GM21737 (cell line): ENCODE measurements around the gene ANKFN1.

ENCODE experiments used
- ATAC-seq: cut with Tn5 transposase; IDR thresholded peaks from one replicate; pipeline ENCODE4 v1.9.1; 2021; ENCODE audit warnings: mild to moderate bottlenecking, moderate library complexity; ENCODE audit not compliant: unreplicated experiment

ANKFN1 gene

DNA sequence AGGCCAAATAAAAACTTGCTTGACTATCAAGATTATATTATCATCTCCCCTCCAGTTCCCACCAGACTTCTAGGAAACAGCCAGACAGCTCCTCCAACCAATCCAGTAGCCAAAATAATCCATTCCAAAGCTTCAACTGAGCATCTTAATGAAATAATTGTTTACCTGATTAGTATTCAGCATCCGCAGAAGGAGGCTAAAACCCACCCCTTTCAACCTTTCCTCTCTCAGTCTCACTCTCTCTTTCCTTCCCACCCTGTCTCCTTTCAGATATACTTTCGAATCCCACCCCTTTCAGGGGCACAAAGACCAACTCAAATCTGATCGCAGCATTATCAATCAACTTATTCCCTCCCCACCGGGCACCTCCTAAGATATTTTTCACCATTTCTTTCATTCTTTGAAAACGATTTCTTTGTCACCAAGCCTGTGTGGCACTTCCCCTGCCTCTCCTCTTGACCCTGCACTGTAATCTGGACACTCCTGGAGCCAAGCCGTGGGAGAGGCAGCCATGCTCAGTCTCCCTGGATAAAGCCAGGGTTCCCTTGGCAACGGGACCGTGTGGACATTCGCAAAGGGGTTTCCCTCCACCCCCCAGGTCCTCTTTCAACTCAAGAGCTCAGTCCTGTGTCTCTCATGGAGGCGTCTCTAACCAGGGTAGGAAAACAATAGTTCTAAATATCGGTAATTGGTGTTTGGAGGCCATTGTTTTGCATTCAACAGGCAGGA is at the start of gene ANKFN1:
Gene ANKFN1, plus strand, starts transcription at position 602 of the 729 bp plus-strand sequence. CDS start 59,193 bp downstream, outside the sequence.
- no peak for ATAC-seq

DNA sequence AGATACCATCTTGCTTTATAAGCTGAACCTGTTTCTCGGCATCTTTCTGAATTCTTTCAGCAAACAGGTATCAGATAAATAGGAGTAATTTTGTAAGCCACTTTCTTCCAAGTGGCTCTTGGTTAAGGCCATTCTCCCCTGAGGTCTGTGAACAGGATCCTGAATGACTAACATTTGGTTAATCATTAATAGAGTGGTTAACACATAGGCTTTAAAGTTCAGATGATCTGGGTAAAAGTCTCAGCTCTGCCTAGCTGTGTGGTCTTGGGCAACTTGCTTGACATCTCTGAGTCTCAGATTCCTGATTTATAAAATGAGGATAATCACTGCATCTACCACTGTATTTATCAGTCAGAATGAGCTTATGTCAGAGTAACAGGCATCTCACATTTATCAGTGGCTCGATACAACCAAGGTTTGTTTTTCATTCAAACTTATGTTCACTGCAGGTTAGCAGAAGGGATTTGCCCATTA is 44.4 kb upstream of the ANKFN1 start:
- peak; percentile 54 for ATAC-seq

DNA sequence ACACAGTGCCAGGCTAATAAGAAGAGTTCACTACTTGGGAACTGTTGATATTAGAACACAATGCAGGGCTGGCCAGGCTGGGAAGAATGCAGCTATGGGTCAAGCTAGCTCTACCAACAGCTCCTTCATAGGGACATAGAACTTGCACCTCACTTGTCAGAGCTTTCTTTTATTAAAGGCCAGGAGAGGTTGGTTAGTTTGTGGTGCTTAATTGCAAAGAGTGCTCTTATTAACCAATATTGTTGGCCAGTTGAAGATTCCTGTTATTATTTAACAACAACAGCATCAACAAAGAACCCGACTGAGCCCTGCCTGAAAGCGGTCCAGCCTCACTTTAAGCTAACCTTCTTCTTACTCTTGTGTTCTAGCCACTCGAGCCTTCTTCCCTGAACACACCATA is 43.4 kb upstream of the ANKFN1 start:
- ATAC-seq, result no peak

DNA sequence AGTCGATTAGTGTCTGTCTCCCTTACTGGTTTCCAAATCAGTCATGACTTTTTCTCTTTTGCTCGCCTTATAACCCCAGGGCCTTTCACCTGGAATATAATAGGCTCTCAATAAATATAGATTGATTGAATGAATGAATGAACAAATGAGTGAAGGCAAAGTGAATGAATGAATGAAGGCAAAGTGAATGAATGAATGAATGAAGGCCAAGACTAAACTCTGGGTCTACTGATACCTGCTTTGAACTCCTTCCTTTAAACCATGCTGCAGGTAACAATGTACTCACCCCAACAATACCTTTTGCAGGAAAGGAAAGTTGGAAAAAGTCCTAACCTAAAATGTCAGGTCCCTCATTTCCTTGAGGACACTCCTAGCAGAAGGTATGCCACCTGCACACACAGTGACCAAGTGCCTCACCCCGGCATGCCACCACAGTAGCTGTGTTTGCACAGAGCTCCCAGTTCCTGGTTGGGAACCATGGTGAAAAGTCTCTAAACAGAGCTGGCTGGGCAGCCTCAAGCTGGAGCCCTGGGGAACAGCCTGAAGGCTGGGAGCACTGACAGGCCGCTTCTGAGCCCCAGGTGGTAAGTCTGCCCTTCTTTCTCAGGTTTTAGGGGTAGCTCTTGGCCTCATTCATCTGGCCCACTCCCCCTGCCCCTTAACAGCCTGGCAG is 42.7 kb upstream of the ANKFN1 start:
- ATAC-seq, result no peak

DNA sequence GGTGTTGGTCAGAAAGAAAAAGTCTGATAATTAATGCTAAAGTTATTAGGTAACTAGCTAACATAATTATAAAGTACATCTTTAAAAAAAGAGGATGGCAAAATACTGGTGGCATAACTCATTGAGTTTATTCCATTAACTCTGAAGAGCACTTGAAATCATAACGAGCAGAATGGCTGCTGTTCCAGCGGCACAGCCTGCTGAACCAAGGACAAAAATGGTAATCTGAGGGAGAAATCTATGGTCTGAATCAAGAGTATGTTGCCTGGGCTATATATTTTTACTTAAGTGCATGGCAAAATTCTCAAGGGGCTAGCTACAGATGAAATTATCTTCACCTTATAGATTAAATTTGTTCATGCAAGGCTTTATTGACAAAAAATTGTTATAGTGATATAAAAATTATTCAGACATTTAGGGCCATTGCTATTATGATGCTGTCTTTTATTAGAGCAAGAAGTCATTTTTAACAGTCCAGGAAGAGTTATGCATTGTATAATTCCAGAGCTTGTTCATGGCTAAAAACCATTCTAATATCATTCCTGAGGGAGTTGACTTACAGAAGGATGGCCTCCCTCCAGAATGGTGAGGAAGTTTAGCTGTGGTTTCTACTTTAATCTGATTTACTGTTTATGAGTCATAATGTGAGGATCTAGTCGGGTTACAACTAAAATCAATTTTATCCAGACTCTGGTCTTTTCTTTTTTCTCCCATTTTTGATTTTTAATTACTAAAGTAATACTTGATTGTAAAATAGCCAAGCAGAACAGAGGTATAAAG is 41.4 kb upstream of the ANKFN1 start:
- no peak for ATAC-seq

DNA sequence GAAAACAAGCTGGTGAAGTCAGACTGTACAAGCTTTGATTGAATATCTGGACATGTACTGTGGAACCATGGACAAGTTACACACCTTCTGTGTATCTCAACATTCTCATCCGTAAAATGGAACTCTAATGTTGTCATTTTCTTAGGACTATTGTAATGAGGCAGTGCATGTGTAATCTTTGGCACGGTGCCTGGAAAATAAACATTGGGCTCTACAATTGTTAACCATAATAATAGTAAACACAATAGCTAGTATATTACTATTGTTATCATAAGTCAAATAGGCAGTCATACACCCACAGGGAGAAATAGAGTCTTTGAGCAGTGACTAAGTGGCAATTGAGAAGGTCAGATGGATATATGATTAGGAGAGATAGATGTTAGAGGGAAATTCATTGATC is 39.8 kb upstream of the ANKFN1 start:
- no peak for ATAC-seq

DNA sequence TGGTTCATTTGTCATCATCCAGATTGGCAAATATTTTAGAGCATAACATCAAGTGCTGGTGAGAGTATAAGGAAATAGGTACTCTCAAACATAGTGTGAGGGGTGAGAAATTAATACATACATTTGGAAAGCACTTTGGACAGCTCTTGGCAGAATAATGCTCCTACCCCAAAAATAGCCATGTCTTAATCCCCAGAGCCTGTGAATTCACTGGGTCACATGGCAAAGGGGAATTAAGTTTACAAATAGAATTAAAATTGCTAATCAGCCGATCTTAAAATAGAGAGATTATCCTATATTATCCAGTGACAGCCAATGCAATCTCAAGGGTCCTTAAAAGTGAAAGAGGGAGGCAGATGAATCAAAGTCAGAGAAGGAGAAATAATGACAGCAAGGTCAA is 38.8 kb upstream of the ANKFN1 start:
- no peak for ATAC-seq

DNA sequence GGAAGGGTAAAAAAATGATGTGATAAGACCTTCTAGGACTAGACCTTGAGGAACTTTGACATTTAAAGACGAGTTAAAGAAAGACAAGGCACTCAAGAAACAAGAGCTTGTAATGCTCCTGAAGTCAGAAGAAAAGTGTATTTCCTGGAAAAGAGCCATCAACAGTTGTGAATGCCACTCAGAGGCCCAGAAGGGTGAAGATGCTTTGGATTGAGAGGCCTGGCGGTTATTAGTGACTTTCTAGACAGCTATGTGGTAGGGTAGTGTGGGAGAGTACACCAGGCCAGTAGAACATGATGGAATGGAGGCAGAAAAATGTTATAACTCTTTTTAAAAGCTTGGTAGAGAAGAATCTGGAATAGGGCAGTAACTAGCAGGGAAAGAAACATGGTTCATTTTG is 34.1 kb upstream of the ANKFN1 start:
- no peak for ATAC-seq

- no peak for ATAC-seq
Measured at GRCh38 chr17:56119936-56120335, 33.3 kb upstream of the ANKFN1 start.

GRCh38 chr17:56121191-56122051 is 31.9 kb upstream of the ANKFN1 start:
- ATAC-seq, result no peak

- no peak for ATAC-seq
Measured at GRCh38 chr17:56125830-56126819, 27.1 kb upstream of the ANKFN1 start.

DNA sequence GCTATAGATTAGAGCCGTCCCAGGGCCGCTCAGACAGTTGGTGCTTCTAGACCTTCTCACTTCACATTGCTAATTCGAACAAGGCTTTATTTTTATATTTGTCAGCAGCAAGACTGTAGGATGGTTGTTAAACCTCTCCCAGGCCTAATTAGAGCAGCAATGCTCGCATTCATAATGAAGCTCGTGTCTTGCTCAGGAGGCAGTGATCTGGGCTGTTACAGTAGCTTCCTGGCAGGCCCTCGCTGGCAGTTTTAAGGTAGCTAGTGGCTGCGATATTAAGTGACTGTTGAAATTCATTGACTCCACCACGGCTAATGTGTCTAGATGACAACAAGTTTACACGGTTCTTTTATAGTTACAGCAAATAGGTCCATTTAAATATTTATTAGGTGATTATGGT is 23.2 kb upstream of the ANKFN1 start:
- ATAC-seq, result no peak

- ATAC-seq, result no peak
Measured at GRCh38 chr17:56130631-56131030, 22.6 kb upstream of the ANKFN1 start.

DNA sequence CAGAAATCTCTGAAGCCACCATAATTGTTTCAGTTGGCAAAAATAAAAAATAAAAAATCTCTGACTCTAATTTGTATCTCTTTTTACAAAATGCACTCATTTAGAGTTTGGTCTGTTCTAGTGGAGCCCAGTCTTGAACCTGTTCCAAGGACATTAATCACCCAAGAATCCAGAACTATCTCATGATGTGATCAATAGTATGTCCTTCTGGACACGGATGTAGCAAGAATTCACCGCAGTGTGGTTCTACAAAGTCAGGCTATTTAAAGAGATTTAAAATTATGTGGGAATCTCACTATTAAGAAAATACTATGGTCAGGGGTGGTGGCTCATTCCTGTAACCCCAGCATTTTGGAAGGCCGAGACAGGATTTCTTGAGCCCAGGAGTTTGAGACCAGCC is 21.8 kb upstream of the ANKFN1 start:
- no peak for ATAC-seq

DNA sequence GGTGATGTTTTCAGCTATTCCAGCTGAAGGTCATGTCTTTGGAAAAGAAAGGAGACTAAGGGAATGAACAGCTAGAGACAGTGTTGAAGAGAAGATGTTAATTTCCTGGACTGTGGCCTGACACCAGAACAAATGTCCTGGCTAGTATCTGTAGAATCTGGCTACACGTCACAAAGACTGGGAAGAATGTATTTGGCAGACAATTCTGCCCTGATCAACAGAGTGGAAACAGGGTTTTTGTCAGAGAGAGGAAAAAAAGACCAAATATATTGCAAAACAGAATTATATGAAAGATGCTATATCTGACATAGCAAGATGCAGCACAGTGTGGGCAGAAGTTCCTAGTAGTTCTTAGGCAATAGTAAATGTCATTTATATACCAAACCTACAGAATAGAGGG is 17.0 kb upstream of the ANKFN1 start:
- no peak for ATAC-seq

- ATAC-seq, result no peak
Measured at GRCh38 chr17:56141046-56141839, 12.0 kb upstream of the ANKFN1 start.

GRCh38 chr17:56142325-56142724 is 10.9 kb upstream of the ANKFN1 start:
- ATAC-seq, result no peak

- no peak for ATAC-seq
Measured at GRCh38 chr17:56142781-56143180, 10.5 kb upstream of the ANKFN1 start.

DNA sequence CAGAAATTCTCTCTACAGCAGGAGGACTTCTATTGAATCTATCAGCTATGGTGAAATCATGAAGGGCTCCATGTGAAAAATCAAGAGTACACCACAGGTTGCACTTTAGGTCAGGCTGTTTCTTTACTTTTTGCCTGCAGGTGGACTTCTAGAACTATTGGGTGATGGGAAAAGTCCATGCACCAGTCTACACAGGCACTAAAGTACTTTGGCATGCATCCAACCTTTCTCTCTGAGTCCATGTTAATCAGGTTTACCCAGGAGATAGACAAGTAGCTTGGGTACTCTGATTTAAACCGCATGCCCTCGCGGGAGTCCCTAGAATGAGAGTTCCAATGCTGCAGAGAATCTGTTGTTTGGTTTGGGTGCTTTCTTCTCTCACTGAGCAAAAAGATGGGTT is 9.1 kb upstream of the ANKFN1 start:
- no peak for ATAC-seq
